Stimulated activated CD4-positive, alpha-beta T cell treated with anti-CD3 and anti-CD28 coated beads, Interleukin-4, amount 100 ng/mL, for 4 hours (primary cell): Measurements from ENCODE around the gene CHPF2.

Experiments used
- DNase-seq, 2 experiments: peaks; one replicate each; pipeline ENCODE4 v3.0.0-alpha.2; 2020

Gene CHPF2

DNA sequence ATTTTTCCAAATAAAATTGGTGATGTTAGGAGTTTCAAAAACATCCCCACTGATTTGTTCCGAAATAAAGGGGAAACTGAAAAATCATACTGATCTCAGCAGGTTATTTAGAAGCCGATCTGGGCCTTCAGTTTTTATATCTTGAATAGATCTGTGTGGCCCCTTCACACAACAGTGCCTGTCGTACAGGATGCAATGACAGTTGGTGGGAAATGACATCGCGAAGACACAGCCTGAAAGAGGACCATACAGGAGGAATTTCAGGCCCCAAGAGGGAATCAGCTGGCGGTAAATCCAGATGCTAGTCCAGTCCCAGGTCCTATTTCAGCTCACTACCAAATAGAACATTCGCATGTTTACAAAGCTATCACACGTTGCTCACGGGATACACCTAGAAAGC, 25.0 kb upstream of the CHPF2 start:
- no peak for DNase-seq

DNA sequence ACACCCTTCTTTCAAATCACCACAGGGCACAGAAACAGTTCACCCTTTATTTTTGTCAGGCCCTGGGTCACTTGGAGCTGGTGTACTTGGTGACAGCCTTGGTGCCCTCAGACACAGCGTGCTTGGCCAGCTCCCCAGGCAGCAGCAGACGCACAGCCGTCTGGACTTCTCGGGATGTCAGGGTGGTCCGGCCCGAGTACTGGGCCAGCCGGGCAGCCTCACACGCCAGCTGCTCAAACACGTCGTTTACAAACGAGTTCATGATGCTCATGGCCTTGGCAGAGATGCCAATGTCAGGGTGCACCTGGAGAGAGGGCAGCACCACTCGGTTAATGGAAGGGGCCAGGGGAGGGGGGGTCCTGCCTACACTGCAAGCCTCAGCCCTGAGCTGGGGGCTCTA, 24.5 kb upstream of the CHPF2 start:
- DNase-seq, result no peak

DNA sequence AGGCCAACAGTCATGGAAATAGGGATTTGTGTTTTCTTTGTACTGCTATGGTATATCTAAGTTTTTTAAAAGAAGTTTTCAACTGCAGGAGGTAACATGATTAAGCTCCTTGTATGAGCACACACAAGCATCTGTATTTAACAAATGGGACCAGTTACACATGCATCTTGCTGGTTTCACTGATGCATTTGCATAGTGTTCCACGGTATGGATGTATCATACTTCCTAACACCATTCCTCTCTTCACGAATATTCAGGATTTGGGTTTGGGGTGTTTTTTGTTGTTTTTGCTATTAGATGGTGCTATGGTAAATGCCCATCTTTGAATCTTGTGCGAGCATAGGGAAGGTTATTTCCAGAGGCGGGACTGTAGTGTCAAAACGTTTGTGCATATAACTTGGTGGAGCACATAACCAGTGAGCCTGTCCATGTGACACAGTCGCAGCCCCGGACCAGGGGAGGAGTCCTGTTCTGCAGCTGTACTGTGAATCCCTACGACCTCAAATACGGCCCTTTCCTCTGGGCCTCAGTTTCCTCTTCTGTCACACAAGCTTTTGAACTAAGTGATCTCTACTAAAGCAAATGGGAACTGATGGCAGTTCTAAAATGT, 23.9 kb upstream of the CHPF2 start:
- no peak for DNase-seq

DNA sequence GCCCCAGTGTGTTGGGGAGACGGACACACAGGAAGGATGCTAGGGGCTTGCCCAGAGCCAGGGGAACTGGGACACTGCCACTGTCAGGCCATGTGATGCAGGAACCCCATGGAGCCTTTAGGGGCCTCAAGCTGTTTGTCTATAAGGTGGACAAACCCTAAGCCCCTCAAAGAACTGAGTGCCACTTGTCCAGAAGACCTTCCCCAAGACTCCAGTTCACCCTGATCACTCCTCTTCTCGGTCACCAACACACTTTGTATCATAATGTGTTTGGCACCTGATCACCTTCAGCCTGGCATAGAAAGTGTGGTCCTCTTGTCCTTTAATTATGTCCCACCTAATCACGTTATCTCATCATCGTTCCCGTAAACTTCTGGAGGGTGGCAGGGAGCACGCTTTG, 22.7 kb upstream of the CHPF2 start:
- no peak for DNase-seq

DNA sequence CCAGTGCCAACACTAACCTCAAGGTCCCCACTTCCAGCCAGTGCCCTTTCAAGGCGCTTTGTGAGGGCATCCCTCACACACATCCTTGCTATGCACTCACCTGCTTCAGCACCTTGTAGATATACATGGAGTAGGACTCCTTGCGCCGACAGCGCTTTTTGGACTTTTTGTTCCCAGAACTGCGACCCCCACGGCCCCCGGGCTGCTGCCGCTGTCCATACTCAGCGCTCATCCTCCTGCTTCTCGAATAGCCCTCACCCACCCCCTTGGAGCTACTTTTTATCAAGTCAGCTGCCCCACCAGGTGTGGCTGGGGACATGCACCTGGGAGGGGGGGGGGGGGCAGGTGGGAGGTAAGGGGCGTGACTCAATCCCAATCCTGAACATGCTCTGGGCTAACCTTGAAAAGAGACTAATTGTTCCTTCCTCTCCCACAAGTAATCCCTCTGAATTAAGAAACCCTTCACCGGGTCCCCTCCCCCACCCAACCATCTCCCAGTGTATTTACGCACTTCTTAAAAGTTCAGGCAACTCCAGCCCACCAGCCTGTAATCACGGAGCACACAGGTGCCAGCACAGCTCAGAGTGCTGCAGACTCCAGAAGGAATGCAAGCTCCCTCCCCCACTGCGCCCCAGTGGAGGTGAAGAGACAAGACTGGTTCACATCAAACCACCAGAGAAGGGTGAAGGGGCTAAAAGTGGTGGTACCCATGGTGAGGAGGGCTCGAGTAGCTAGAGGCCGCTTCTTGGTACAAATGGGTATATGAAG, 22.0 kb upstream of the CHPF2 start, which contains the start of gene H2BK1:
H2BK1 (minus strand) TSS at position 402 of the 768 bp plus-strand sequence; CDS start at position 232, 170 bp downstream.
- DNase-seq, result no peak

DNA sequence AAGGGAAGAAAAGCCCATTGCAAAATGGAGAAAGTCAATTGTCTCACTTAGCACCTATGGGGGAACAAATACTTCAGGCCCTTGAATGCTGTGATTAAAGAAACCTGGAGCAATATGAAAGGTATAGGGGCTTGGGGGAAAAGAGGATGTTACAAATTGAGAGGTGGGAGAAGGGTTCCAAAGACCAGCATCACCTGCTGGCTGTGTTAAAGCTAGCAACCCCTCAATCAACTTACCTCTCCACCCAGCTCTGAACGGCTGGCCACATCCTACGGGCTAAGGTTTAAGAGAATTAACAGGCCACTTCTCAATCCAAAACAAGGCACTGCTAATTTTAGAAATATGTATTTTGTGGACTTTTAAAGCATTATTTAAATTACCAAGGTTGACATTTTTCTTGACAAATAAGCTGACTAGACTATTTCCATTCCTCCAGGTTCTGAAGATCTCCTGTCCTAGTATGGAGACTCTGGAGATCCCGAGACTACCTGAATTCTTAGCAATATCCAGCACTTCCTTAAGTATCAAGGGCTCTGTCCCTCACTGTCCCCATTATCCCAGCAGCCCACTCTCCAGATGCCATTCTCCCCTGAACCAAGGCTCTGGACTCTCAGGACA, 21.0 kb upstream of the CHPF2 start:
- DNase-seq, result no peak

DNA sequence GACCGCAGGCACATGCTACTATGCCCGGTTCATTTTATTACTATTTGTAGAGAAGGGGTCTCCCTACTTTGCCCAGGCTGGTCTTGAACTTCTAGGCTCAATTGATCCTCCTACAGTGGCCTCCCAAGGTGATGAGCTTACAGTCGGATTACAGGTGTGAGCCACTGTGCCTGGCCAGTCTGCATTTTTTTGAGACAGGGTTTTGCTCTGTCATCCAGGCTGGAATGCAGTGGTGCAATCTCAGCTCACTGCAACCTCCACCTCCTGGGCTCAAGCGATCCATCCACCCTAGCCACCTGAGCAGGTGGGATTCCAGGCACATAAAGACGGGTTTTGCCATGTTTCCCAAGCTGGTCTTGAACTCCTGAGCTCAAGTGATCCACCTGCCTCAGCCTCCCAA, 19.7 kb upstream of the CHPF2 start:
- DNase-seq, result no peak

DNA sequence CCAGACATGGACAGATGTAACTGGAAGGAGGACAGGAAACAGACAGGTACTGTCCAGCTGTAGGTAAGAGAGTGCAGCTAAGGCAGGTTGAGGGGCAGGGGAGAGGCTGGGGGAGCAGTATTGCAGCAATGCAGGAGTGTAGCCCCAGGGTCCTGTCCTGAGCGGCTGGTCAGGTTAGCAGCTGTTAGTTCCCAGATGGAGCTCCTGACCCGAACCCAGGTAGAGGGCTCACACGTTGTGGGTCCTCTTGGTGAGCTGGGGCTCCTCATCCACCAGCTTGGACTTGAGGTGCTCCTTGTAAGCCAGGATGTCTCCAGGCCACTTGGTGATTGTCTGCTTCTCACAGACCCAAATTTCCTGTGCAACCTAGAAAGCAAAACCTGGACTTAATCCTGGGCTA, 18.5 kb upstream of the CHPF2 start:
- DNase-seq, result no peak

DNA sequence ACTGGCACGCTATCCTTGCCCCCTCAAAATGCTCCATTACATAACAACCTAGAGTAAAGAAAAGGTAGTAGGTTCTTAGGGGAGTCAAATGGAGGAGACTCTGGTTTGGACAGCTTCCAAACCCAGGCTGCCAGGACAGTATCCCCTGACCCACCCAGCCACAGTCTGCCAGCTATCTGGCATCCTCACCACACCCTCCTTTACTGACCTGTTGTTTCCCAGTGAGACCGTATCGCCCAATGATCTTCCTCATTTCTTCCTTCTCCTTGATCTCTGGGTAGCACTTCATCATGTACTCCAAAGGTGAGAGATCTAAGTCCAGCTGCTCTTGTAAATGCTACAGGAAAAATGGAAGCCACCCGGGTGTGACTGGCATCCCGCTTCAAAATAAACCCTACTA, 16.9 kb upstream of the CHPF2 start:
- DNase-seq, result no peak

DNA sequence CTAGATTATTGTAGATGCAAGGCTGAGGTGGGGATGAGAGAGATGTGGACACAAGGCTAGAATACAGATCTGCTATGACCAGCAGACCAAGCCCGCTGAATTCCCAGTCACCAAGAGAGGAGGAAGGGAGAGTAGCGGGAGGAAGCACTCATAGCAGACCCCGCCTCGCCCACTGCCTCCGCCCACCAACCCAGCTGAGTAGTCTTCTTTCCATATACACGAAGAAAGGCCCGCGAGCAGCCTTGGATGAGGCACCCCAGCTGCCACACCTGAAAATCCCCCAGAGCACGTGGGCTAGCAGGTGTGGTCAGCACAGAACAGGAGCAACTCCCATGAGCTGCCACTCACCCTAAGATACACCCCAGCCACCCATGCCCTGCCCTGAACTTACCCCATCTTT, 14.1 kb upstream of the CHPF2 start:
- DNase-seq, result no peak

DNA sequence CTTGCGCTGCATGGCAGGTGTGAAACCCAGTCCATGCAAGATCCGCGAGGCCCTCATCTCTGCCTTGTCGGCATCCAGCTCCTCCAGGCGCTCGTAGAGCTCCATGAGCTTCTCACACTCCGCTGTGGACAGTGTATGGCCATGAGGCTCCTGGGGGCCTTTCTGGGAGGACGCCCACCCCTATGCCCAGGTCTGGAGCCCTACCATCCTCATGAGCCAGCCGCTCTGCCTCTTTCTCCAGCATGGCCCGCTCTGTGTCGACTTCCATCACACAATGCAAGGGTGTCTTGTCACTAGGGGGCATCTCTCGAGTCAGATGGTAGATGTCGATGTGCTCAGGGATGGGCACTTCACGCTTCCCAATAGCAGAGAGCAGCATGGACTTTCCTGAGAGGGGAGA, 8.6 kb upstream of the CHPF2 start:
- no peak for DNase-seq

DNA sequence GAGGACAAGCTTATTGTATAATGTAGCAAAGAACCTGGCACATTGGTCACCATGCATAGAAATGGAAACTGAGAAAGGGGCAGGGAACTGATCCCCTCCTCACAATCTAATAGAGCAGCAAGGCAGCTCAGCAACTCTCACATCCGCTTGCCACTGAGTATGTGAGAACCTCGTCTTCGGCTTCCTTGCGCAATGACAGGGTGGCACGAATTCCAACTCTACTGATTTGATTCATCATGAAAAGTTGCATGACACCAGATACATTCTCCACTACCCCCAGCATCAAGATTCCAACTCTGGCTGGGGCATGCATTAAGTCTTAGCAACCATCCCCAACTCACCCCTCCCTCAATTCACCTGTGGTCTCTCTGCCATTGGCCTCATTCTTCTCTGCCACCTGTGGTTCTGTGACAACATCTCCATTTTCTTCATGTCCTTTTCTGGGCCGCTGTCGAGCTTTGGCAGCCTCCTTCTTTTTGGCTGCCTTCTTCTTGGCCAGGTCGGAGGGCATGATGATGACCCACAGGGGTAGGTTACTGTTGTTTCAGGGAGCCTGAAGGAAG, 6.3 kb upstream of the CHPF2 start:
- DNase-seq, result no peak

DNA sequence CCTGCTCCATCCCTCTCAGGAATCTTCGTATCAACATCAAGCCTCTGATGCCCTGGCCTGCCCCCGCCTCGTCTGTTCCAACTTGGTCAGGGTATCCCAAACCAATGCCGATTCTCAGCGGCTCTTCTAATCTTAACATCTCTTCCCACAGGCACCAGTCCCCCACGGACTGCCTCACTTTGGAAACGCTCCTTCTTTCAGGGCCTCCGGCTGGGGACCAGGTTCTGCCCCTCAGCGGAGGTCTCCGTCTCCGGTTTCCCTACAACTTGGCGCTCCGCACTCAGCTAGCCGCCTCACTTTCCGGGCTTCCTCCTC, 5.8 kb upstream of the CHPF2 start:
- no peak for DNase-seq

DNA sequence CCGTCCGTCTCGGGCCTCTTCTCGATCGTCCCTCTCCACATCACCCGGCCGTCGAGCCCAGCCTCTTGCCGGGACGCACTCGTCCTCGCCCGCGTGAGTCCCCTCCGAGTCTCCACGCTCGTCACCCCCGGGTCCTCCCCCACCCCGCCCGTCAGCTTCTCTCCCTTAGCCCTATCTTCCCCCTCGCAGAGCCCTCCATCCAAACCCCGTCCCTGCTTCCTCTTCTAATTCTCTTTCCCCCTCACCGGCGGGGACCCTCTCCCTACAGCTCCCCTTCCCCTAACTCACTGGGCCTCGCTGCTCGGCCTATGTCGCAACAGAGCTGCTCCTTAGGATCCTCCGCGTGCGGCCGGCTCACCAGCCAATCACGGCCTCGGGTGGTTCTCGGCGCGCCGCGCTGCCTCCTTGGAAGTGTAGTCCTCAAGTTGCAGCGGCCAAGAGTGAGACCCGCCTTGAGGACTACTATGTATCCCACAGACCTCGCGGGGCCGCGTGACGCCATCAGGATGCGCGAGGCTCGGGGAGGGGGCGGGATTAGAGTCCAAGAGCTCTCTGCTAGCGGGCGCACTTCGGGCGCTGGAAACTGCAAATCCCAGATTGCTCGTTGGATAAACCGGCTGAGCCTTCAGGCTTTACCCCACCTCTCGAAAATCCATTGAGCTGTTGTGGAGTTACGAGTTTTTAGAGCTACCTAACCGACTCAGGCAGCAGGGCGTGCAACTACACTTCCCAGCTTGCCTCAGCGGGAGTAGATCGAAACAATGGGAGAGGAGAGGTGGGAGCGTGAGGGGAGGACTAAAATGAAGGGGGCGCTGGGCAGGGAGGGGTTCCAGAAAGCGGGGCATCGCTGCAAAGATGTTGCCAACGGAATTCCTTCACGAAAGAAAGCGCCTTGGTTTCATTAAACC, 5.2 kb upstream of the CHPF2 start, which contains the start of gene ABCF2:
ABCF2 (minus strand) TSS at position 331 of the 908 bp plus-strand sequence. CDS start 747 bp downstream, outside the sequence.
- peak; percentile 96 to 98 for DNase-seq

DNA sequence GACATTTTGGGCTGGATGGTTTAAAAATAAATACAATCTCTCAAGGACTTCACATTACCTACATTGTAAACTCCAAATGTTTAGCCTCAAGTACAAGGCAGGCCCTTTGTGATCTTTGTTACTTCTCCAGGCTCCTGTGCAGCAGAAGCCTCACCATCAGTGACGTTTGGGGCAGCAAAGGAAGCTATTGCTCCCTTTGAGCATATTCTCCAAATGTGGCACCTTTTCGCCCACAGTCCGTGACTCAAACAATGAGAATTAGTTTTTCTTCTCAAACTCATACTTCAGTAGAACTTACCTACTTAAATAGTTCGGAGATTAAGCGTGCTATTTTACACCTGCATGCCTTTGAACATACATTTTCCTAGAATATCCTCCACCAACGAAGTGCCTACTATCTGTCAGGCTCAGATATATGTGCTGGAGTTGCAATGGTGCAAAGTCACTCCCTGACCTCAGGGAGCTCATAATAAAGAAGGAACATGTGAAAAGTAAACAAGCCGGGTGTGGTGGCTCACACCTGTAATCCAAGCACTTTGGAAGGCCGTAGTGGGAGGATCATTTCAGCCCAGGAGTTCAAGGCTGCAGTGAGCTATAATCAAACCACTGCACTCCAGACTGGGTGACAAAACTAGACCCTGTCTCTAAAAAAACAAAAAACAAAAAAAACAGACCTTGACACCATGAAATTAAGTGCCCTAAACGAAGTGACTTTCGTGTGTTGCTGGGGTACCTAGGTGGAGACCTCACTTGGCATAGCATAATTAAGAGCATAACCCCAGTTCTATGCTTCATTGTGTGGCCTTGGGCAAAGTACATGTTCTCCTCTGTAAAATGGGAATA, 4.0 kb upstream of the CHPF2 start:
- DNase-seq, result no peak

DNA sequence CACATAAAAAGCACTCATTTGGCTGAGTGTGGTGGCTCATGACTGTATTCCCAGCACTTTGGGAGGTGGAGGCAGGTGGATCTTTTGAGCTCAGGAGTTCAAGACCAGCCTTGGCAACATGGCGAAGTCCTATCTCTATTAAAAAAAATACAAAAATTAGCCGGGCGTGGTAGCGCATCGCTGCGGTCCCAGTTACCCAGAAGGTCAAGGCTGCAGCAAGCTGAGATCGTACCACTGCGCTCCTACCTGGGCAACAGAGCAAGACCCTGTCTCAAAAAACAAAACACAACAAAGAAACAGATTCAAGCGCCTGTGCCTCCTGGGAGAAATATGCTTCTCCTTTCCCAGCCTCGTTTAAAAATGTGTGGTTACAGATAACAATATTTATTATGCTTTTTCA, 3.0 kb upstream of the CHPF2 start:
- no peak for DNase-seq

DNA sequence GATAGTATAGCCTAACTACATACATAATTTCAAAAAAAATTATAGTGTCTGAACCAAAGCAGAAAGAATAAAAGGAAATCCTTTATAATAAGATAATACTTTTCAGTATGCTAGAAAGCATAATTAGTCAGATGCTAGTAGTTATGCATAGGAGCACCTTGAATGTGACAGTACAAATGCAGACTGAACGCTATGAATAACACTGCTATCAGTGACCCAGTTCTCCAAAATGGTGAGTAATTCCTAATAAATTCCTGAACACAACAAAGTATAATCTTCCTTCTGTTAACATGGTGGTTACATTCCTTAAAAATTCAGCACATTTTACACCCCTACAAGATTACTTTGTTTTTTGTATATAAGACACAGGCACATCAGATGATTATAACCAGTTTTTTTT, 1.2 kb upstream of the CHPF2 start:
- DNase-seq, result no peak

DNA sequence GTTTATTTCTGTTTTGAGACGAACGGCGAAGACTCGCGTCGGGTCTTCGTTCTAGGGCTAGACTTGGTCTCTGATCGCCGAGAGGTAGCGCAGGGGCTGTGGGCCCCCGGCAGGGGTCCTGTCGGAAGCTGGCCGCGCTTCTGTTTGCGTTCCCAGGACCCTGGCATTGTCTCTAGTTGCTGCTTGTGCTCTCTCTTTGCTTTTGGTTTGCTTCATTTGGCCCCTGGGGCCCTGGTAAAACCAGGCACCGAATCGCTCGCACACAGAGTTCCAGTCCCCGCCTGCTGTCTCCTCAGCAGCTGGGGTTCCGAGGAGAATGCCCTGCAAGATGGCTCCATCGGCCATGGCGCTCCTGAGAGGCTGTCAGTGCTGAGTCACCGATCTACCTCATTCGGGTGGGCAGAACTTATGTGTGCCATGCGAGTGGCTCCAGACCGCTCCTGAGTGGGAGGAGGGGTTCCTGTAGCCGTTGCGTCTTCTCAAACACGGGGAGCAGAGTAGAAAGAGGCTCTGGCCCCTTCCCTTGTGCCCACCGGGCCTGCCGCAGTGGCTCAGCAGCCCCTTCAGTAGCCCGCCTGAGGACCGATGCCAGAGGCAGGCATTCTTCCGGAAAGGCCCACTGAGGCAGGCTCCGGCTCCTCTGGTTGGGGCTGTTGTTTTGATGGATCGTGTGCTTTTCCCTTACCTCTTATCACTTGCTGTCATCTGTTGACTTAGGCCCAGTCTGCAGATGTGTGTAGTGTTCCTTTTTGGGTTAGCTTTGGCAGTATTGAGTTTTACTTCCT, 826 bp downstream of the CHPF2 start:
- DNase-seq, result peak; percentile 69 to 85

DNA sequence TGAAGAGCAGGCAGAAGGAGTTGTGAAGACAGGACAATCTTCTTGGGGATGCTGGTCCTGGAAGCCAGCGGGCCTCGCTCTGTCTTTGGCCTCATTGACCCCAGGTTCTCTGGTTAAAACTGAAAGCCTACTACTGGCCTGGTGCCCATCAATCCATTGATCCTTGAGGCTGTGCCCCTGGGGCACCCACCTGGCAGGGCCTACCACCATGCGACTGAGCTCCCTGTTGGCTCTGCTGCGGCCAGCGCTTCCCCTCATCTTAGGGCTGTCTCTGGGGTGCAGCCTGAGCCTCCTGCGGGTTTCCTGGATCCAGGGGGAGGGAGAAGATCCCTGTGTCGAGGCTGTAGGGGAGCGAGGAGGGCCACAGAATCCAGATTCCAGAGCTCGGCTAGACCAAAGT, 1.5 kb downstream of the CHPF2 start:
- no peak for DNase-seq

DNA sequence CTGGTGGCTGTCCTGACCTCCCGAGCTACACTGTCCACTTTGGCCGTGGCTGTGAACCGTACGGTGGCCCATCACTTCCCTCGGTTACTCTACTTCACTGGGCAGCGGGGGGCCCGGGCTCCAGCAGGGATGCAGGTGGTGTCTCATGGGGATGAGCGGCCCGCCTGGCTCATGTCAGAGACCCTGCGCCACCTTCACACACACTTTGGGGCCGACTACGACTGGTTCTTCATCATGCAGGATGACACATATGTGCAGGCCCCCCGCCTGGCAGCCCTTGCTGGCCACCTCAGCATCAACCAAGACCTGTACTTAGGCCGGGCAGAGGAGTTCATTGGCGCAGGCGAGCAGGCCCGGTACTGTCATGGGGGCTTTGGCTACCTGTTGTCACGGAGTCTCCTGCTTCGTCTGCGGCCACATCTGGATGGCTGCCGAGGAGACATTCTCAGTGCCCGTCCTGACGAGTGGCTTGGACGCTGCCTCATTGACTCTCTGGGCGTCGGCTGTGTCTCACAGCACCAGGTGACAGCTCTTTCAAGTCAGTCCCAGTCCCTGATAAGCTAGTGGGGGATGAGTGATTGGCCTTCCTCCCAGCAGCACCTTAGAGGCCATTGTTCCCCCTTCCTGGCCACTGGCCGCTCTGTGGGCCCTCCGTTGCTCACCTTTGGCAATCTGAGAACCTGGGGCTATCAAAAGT, 3.0 kb downstream of the CHPF2 start:
- DNase-seq, result no peak

DNA sequence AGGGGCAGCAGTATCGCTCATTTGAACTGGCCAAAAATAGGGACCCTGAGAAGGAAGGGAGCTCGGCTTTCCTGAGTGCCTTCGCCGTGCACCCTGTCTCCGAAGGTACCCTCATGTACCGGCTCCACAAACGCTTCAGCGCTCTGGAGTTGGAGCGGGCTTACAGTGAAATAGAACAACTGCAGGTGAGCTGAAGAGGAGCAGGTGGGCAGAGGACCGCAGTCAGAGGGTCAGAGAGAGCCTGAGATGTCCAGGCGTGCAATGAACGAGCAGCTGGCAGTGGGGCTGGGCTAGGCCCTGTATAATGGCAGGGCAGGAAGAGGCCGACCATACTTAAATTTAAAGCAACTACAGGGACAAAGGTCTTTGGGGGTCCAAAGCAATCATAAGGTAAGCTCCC, 4.1 kb downstream of the CHPF2 start:
- DNase-seq, result no peak
